Natural killer cell (primary cell): ENCODE data around the gene PNMA8A. TPM values are rescaled to one million over a fixed set of nuclear protein-coding genes. Genes with fewer than 3 reads are reported as not detected.

Source experiments
- ATAC-seq, 3 donors: fragments of 150-1000 bp in 2 of 3; fragments of 200-7000 bp in 1 of 3; cut with Tn5 transposase; 1 replicate in 1 of 3; 2 replicates in 2 of 3; pipeline ENCODE4 v1.10.0; 2021; ENCODE audit warnings: mild to moderate bottlenecking in 2 of 3, moderate library complexity in 2 of 3
- DNase-seq, 2 donors: peaks; one replicate each; pipeline versions ENCODE4 v3.0.0 to v3.0.0-alpha.2; 2013 to 2021; ENCODE audit warnings: mixed read lengths in 1 of 2
- H3K27ac ChIP-seq: one replicate; pipeline ENCODE4 v1.5.1; 2013; ENCODE audit warnings: mild to moderate bottlenecking, low read length
- H3K27me3 ChIP-seq: one replicate; pipeline ENCODE4 v1.6.1; 2013; ENCODE audit warnings: low read length; ENCODE audit not compliant: control insufficient read depth, insufficient read depth
- H3K36me3 ChIP-seq: one replicate; pipeline ENCODE4 v1.6.1; 2013; ENCODE audit warnings: low read length; ENCODE audit not compliant: control insufficient read depth, insufficient read depth
- H3K4me1 ChIP-seq: one replicate; pipeline ENCODE4 v1.6.1; 2013; ENCODE audit warnings: low read length; ENCODE audit not compliant: control insufficient read depth, insufficient read depth
- H3K4me3 ChIP-seq: one replicate; pipeline ENCODE4 v1.5.1; 2013; ENCODE audit warnings: low read length
- H3K9me3 ChIP-seq: one replicate; pipeline ENCODE4 v1.6.1; 2013; ENCODE audit warnings: low read length; ENCODE audit not compliant: control insufficient read depth, insufficient read depth
- H3K27ac Mint-ChIP-seq, 2 donors: one replicate each; pipeline ENCODE4 v1.8.0; 2022; ENCODE audit warnings: mild to moderate bottlenecking in 2 of 2, mixed read lengths in 2 of 2, moderate library complexity in 1 of 2
- H3K27me3 Mint-ChIP-seq, 2 donors: one replicate each; pipeline ENCODE4 v1.8.0; 2022; ENCODE audit warnings: low read depth in 2 of 2, mixed read lengths in 2 of 2
- H3K36me3 Mint-ChIP-seq: one replicate; pipeline ENCODE4 v1.8.0; 2022; ENCODE audit warnings: mixed read lengths
- H3K4me1 Mint-ChIP-seq, 2 donors: one replicate each; pipeline ENCODE4 v1.8.0; 2022; ENCODE audit warnings: mixed read lengths in 2 of 2
- H3K4me3 Mint-ChIP-seq: one replicate; pipeline ENCODE4 v1.8.0; 2022; ENCODE audit warnings: mild to moderate bottlenecking, moderate library complexity, mixed read lengths
- H3K9me3 Mint-ChIP-seq, 2 donors: one replicate each; pipeline ENCODE4 v1.8.0; 2022; ENCODE audit warnings: mixed read lengths in 2 of 2
- WGBS: methylation state at CpG from one replicate; pipeline ENCODE4 v1.1.7; 2013; ENCODE audit warnings: missing lambda C conversion rate; ENCODE audit not compliant: insufficient coverage; 5-methylcytosine and 5-hydroxymethylcytosine counted together
- intact Hi-C: fragments of 100-400 bp; cut with micrococcal nuclease; formaldehyde crosslinking; loops from one replicate; pipeline ENCODE4 v1.14.2; 2022
- total RNA-seq, 4 donors: library from RNA; stranded (reverse); fragments of 120-200 nt in 1 of 4; gene quantifications; one replicate each; pipeline versions ENCODE4 v1.2.3 to v1.2.4, GENCODE V29; 2013 to 2022
- TF ChIP-seq, protein P1 (sequence below): fragments of 200-600 bp; IDR thresholded peaks from one replicate; pipeline ENCODE4 v1.8.0; 2022; ENCODE audit warnings: antibody characterized with exemption

Gene PNMA8A
- total RNA-seq, 3 donors from 2014 or later (not counting 1 experiment from before 2014, with no cell fraction given), result not detected

DNA sequence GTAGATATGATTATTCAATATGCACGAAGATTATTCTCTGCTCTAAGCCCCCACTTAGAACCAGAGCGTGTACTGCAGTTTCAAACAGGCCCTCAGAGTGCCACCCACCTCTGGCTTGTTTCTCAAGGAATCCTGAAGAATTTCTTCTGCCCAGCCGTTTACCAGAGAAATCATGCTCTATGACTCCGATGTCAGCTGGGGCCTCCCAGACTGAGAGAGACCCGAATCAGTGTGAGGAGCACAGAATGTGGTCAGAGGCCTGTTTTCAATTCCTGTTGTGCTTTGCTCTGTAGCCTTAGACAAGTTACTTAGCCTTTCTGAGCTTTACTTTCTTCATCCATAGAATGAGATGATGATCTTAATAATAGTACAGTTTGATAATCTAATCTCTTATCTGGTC is 48.2 kb downstream of the PNMA8A start:
- ATAC-seq (no peak), DNase-seq (no peak)
- TF ChIP-seq, protein P1, sequence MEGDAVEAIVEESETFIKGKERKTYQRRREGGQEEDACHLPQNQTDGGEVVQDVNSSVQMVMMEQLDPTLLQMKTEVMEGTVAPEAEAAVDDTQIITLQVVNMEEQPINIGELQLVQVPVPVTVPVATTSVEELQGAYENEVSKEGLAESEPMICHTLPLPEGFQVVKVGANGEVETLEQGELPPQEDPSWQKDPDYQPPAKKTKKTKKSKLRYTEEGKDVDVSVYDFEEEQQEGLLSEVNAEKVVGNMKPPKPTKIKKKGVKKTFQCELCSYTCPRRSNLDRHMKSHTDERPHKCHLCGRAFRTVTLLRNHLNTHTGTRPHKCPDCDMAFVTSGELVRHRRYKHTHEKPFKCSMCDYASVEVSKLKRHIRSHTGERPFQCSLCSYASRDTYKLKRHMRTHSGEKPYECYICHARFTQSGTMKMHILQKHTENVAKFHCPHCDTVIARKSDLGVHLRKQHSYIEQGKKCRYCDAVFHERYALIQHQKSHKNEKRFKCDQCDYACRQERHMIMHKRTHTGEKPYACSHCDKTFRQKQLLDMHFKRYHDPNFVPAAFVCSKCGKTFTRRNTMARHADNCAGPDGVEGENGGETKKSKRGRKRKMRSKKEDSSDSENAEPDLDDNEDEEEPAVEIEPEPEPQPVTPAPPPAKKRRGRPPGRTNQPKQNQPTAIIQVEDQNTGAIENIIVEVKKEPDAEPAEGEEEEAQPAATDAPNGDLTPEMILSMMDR, result no peak
- intact Hi-C loops, result no loop called here
- H3K4me1 Mint-ChIP-seq, result peaks cover 16 to 22% of the 10 kb centered on the region in 2 donors
- Histone ChIP-seq H3K36me3 (no peaks in the 10 kb centered on the region), H3K27ac (no peak overlapping the region), H3K9me3 (no peaks in the 10 kb centered on the region), H3K27me3 (peaks cover 24% of the 10 kb centered on the region), H3K4me1 (peaks cover 11% of the 10 kb centered on the region), H3K4me3 (no peak overlapping the region)
- no peaks in the 10 kb centered on the region for H3K36me3 Mint-ChIP-seq
- no peak overlapping the region for H3K27ac Mint-ChIP-seq
- WGBS, result 75% methylated on average over 5 of the region's 5 CpGs
- no peaks in the 10 kb centered on the region for H3K9me3 Mint-ChIP-seq
- no peak overlapping the region for H3K4me3 Mint-ChIP-seq
- peaks cover 25 to 26% of the 10 kb centered on the region in 2 donors for H3K27me3 Mint-ChIP-seq

DNA sequence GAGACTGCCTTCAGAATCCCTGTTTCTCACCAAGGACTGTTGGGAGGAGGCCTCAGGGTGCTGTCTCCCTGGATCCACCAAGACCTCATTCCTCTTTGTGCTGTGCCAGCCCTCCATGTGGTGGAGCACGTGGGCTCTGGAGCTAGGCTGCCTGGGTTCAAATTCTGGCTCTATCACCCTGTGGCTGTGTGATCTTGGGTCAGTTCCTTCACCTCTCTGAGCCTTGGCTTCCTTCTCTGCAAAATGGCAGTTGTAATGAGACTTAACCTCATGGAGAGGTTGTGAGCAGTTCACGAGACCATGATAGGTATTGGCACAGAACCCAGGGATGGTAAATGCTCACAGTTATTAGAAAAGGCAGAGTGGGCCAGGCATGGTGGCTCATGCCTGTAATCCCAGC is 49.0 kb downstream of the PNMA8A start:
- 83% methylated on average over 2 of the region's 2 CpGs for WGBS

DNA sequence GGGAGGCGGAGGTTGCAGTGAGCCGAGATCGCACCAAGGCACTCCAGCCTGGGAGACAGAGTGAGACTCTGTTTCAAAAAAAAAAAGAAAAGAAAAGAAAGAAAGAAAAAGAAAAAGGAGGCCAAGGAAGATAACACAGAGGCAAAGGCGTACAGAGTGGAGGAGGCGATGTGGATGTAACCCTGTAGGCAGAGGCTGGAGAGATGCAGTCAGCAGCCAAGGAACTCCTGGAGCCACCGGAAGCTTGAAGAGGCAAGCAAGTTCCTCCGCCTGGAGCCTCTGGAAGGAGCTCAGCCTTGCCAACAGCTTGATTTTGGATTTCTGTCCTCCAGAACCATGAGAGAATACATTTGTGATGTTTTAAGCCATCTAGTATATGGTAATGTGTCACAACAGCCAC is 51.3 kb downstream of the PNMA8A start:
- no peak overlapping the region for H3K27ac ChIP-seq
- no peaks in the 10 kb centered on the region for H3K36me3 ChIP-seq
- Mint-ChIP-seq H3K27me3 (peaks cover 7 to 18% of the 10 kb centered on the region in 2 donors), H3K4me1 (no peaks in the 10 kb centered on the region), H3K27ac (no peak overlapping the region), H3K4me3 (no peak overlapping the region), H3K9me3 (no peaks in the 10 kb centered on the region), H3K36me3 (no peaks in the 10 kb centered on the region)
- no peak for DNase-seq
- TF ChIP-seq, protein P1, result no peak
- intact Hi-C loops, result no loop called here
- peaks cover 10% of the 10 kb centered on the region for H3K27me3 ChIP-seq
- H3K4me1 ChIP-seq, result no peaks in the 10 kb centered on the region
- 94% methylated on average over 7 of the region's 7 CpGs for WGBS
- H3K9me3 ChIP-seq, result no peaks in the 10 kb centered on the region
- no peak overlapping the region for H3K4me3 ChIP-seq
- ATAC-seq, result no peak

More for the DNA sequence above, 49.0 kb downstream of the PNMA8A start:
- H3K4me3 ChIP-seq, result no peak overlapping the region
- peaks cover 20% of the 10 kb centered on the region for H3K27me3 ChIP-seq
- peaks cover 9% of the 10 kb centered on the region for H3K4me1 ChIP-seq
- Mint-ChIP-seq H3K27me3 (peaks cover 16 to 19% of the 10 kb centered on the region in 2 donors), H3K9me3 (no peaks in the 10 kb centered on the region), H3K36me3 (no peaks in the 10 kb centered on the region), H3K4me3 (no peak overlapping the region), H3K4me1 (peaks cover 9 to 13% of the 10 kb centered on the region in 2 donors), H3K27ac (no peak overlapping the region)
- no peaks in the 10 kb centered on the region for H3K9me3 ChIP-seq
- TF ChIP-seq, protein P1, result no peak
- no peaks in the 10 kb centered on the region for H3K36me3 ChIP-seq
- H3K27ac ChIP-seq, result no peak overlapping the region
- no peak for DNase-seq
- intact Hi-C loops, result no loop called here
- ATAC-seq, result no peak

Other genes starting within 250 kb of the PNMA8A start
- not detected for gene IGFL1, start 241.8 kb downstream of the PNMA8A start, total RNA-seq
- gene HIF3A, start 174.5 kb downstream of the PNMA8A start, total RNA-seq, result not detected
- gene PPP5C, start 124.5 kb downstream of the PNMA8A start, total RNA-seq, result 100 to 1,000 TPM in 1 of 3 donors, 10 to 100 TPM in 2; 95.4 to 106 (median 98.4) TPM
- gene CCDC8, start 58.0 kb downstream of the PNMA8A start, total RNA-seq, result not detected
- 1 to 10 TPM in 1 of 3 donors, under 1 TPM in 2; 0.55 to 1.2 (median 0.87) TPM for gene PNMA8C, start 42.6 kb downstream of the PNMA8A start, total RNA-seq
- under 1 TPM in 2 of 3 donors, not detected in 1; 0.08 to 0.09 TPM for gene PNMA8B, start 24.3 kb upstream of the PNMA8A start, total RNA-seq
- gene CALM3, start 129.8 kb upstream of the PNMA8A start, total RNA-seq, result 100 to 1,000 TPM; 218 to 272 (median 235) TPM
- gene PTGIR, start 153.5 kb upstream of the PNMA8A start, total RNA-seq, result 1 to 10 TPM in 2 of 3 donors, under 1 TPM in 1; 0.75 to 1.4 (median 1.0) TPM
- gene GNG8, start 164.6 kb upstream of the PNMA8A start, total RNA-seq, result not detected
- gene DACT3, start 189.6 kb upstream of the PNMA8A start, total RNA-seq, result under 1 TPM in 2 of 3 donors, not detected in 1; 0.14 to 0.20 TPM
- 100 to 1,000 TPM; 179 to 216 (median 203) TPM for gene PRKD2, start 245.6 kb upstream of the PNMA8A start, total RNA-seq